ENCODE results near the gene PRR16.

DNA sequence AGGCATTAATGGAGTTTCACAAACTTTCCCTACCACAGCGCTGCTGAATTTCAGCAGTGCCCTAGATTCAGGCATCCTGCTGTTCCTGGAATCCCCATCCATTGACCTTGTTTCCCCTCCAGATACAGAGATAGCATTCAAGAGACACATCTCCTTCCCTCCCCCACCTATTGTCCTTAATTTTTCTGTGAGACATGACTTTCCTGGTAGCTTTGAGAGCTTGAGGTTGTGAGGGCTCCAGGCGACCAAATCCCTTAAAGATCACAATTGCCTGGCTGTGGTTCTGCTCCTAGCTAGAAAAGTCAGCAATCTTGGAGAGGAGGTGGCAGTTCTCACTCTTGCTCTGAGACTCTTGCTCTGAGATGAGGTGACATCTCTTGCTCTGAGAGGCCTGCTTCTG lies 48.0 kb downstream of the PRR16 start:
- TF ChIP-seq, protein P1, sequence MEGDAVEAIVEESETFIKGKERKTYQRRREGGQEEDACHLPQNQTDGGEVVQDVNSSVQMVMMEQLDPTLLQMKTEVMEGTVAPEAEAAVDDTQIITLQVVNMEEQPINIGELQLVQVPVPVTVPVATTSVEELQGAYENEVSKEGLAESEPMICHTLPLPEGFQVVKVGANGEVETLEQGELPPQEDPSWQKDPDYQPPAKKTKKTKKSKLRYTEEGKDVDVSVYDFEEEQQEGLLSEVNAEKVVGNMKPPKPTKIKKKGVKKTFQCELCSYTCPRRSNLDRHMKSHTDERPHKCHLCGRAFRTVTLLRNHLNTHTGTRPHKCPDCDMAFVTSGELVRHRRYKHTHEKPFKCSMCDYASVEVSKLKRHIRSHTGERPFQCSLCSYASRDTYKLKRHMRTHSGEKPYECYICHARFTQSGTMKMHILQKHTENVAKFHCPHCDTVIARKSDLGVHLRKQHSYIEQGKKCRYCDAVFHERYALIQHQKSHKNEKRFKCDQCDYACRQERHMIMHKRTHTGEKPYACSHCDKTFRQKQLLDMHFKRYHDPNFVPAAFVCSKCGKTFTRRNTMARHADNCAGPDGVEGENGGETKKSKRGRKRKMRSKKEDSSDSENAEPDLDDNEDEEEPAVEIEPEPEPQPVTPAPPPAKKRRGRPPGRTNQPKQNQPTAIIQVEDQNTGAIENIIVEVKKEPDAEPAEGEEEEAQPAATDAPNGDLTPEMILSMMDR (IDR thresholded peaks at IDR 0.05), result no peak
- TF ChIP-seq ZFX (IDR thresholded peaks at IDR 0.05; ENCODE audit: borderline replicate concordance), result no peak

Data from 22Rv1 (cell line).